Measurements from ENCODE around the gene TGFB1.

TGFB1 gene

DNA sequence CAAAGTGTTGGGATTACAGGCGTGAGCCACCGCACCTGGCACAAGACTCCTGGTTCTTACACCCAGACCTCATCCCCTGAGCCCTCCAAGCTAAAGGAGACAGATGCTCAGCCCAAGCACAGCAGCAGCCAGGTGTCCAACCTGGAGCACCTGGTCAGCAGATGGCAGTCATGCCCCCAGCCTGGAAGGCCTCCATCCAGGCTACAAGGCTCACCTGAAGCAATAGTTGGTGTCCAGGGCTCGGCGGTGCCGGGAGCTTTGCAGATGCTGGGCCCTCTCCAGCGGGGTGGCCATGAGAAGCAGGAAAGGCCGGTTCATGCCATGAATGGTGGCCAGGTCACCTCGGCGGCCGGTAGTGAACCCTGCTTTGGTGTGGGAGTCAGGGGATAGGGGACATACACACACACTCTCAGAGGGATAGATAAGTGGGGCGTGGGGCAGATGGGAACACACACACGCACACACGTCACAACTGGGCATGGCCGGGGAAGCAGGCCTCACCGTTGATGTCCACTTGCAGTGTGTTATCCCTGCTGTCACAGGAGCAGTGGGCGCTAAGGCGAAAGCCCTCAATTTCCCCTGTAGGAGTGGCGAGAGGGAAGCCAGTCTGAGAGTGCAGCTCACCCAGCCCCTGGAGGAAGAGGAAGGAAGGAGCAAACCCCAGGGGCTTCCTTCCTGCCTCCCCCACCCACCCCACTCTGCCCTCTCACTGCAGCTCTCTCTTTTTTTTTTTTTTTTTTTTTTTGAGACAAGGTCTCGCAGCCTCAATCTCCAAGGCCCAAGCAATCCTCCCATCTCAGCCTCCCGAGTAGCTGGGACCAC is 11.8 kb downstream of the TGFB1 start:
- no peak for DNase-seq (ENCODE audit: low read depth)

GRCh38 chr19:41339936-41340335 is 13.8 kb downstream of the TGFB1 start:
- no peak for DNase-seq (ENCODE audit: low read depth)

- no peak for DNase-seq (ENCODE audit: low read depth)
Measured at GRCh38 chr19:41335467-41335866, 18.3 kb downstream of the TGFB1 start.

- no peak for DNase-seq (ENCODE audit: low read depth)
Measured at GRCh38 chr19:41334793-41335192, 18.9 kb downstream of the TGFB1 start.

- DNase-seq (ENCODE audit: low read depth) = no peak
Measured at GRCh38 chr19:41332468-41332867, 21.3 kb downstream of the TGFB1 start.

DNA sequence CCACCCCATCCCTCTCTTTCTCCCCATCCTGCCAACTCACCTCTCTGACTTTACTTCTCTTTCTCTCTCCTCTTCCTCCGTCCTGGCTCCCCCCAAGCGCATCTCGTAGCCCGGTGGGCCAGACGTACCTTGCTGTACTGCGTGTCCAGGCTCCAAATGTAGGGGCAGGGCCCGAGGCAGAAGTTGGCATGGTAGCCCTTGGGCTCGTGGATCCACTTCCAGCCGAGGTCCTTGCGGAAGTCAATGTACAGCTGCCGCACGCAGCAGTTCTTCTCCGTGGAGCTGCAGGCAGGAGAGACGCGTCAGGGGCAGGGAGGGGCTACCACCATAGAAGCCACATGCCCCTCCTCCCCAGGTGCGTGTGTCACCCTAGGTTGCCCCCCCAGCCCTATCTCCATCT is 21.7 kb downstream of the TGFB1 start:
- no peak for DNase-seq (ENCODE audit: low read depth)

- no peak for DNase-seq (ENCODE audit: low read depth)
Measured at GRCh38 chr19:41330946-41331678, 22.6 kb downstream of the TGFB1 start.

DNA sequence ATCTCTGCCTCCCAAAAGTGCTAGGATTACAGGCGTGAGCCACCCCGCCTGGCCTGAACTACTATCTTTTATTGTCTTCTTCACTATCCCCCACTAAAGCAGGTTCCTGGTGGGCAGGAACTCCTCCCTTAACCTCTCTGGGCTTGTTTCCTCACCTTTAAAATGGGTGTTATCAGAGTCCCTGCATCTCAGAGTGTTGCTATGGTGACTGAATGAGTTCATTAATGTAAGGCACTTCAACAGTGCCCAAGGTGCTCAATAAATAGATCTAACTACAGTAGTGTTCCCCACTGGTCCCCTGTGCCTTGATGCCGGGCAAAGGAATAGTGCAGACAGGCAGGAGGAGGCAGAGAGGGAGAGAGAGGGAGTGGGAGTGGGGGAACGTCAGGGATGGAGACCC is 23.2 kb downstream of the TGFB1 start:
- no peak for DNase-seq (ENCODE audit: low read depth)

DNA sequence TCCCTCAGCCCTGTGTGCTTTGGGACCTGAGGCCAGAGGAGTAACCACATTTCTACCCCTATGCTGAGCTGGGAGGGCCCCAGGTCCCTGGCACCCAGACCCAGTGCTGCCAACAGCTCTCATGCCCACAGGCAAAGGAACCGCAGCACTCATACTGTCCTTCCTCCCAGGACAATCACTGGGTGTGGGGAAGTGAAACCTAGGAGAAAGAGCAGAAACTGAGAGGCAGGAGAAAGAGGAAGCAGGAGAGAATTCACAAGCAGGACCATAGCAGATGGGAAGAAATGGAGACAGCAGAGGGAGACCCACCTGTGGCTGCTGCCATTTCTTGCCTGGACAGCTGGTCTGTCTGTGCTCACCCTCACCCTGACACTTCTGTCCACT is 24.9 kb downstream of the TGFB1 start:
- no peak for DNase-seq (ENCODE audit: low read depth)

GRCh38 chr19:41328157-41328841 is 25.4 kb downstream of the TGFB1 start:
- DNase-seq (ENCODE audit: low read depth) = no peak

DNA sequence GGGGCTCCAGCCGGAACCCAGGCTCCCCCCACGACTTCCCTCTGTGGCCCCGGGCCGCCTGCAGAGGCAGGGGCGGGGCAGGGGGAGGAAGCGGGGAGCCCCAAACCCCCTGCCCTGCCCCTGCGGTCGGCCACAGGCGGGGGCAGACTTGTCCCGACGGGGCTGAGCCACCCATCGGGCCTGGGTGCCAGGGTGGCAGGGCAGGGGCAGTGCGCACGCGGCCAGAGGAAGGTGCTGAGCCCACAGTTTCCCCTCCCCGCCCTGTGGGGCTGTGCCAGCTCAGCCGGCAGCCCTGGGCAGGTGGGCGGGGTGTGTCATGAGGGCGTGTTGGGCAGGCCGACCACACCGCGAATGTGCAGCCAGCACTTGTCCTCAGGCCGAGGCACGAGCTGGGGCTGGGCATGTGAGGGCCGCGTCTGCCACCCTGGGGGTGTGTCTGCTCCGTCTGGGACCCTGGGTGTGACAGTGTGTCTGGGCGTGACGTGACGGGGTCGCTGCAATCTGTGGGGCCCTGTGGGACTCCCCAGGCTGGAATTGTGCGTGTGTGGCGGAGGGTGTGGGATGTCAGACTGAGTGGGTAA is 26.1 kb downstream of the TGFB1 start:
- peak; percentile 66 for DNase-seq (ENCODE audit: low read depth)

- no peak for DNase-seq (ENCODE audit: low read depth)
Measured at GRCh38 chr19:41327076-41327575, 26.6 kb downstream of the TGFB1 start.

GRCh38 chr19:41325947-41326706 is 27.6 kb downstream of the TGFB1 start:
- no peak for DNase-seq (ENCODE audit: low read depth)

DNA sequence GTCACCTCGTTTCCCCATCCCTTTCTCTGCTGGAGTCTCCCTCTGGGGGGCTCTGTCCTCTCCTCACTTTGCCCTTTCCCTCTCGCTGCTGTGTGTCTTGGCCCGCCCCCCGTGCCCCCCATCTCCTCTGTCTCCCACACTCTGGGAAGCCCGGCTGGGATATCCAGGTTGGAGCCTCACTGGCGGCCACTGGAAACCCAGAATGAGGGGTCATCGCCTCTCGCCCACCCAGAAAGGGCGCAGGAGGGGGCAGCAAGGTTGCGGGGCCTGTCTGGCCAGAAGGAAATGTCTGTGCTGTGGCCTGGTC is 28.1 kb downstream of the TGFB1 start:
- no peak for DNase-seq (ENCODE audit: low read depth)

DNA sequence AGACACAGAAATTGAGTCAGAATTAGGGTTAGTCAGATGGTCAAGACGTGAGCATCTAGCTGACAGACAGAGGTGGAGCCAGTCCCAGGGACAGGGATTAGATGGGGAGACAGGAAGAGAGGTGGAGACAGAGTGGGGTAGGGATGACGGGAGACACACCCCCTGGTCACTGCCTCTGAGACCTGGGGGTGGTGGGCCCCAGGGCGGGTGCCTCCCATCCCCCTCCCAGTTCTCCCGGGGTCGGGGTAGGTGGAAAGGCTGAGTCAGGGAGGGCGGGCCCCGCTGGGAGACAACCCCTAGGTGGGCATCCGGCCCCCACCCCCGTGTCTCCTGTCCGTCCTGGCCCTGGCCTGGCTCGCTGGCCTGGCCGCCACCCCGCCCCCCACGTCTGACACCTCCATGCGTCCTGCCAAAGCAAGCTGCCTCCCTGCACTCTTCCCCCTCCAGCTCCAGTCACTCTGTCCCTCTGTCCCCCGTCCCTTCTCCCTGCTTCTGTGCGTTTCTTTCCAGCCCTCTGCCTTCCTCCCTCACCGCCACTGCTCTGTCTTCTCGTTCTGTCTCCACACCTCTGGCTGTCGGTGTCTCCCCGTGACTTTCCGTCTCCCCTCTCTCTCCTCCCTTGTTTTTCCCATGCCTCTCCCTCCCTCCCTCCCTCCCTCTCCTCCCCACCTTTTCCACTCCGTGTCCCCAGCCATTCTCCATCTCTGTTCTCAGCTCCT is 28.6 kb downstream of the TGFB1 start:
- DNase-seq (ENCODE audit: low read depth) = no peak

- no peak for DNase-seq (ENCODE audit: low read depth)
Measured at GRCh38 chr19:41324231-41324702, 29.5 kb downstream of the TGFB1 start.

GRCh38 chr19:41323430-41324125 is 30.1 kb downstream of the TGFB1 start:
- DNase-seq (ENCODE audit: low read depth) = no peak

DNA sequence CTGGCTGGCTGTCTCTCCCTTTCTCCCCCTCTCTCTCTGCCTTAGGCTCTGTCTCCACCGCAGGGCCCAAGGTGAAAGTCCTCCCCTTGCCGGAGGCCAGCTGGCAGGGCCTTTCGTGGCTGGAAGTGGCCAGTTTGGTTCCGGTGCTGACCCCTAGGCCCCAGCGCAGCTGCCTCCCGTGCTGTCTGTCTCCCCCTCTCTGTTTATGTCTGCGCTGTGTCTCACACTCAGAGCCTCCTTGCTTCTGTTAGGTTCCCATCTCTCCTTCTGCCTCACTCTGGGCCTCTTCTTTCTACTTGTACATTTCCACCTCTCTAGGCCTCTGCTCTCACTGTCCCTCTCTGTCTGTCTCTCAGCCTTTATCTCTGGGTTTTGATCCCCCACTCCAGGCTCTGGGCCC is 30.7 kb downstream of the TGFB1 start:
- DNase-seq (ENCODE audit: low read depth) = no peak

- no peak for DNase-seq (ENCODE audit: low read depth)
Measured at GRCh38 chr19:41322451-41322850, 31.3 kb downstream of the TGFB1 start.

DNA sequence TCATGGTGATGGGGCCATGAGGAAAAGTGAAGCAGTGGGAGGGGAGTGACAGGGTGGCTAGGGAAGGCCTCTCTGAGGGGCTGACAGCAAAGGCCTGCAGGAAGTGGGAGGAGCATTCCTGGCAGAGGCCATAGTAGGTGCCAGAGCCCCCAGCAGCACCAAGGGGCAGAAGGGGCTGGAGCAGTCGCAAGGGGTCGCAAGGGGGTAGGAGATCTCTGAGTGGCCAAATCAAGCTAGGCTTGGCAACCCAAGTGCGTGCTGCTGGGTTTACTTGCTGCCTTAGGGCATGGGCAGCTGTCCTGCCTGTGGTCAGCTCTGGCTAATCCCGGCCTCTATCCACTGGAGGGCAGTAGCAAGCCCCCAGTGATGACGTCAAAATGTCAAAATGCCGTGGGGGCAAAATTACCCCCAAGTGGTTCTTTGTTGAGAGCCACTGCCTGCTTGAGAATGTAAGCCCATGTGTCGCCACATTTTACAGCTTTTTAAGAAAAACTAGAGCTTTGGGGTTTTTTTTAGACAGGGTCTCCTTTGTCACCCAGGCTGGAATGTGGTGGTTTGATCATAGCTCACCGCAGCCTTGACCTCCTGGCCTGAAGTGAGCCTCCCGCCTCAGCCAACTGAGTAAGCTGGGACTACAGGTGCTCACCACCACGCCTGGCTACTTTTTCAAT is 32.0 kb downstream of the TGFB1 start:
- no peak for DNase-seq (ENCODE audit: low read depth)

Measured in activated T-cell treated with anti-CD3 and anti-CD28 coated beads for 1 hour (primary cell).